ENCODE data around the gene CATSPER1.
A peak's percentile ranks its signal among the peaks of the same experiment; 100 is the strongest.

Gene CATSPER1

DNA sequence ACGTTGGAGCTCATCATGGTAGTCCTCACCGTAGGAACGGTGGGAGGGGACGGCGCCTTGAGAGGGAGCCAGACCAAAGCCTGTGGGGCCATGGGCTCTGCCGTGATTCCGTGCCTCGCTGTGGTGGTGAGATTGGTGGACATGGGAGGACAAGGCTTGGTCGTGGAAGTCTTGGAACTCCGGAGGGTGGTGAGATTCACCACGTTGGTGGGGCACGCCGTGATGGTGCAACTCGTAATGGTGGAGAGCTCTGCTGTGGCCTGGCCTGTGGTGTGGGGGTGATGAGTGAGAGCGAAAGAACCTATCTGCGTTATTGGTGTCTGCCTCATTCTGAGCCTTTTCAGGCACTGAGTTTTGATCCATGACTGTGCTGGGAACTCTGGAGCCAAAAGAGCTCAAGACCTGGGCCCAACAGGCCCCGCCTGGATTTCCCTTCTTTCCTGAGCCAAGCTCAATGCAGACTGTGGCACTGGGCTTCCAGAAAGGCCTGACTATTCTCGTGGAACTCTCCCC is at the start of gene CATSPER1:
Gene CATSPER1, minus strand, starts transcription at position 463 of the 513 bp plus-strand sequence. Its CDS starts 100 bp downstream, at position 363.
- no peak for DNase-seq (ENCODE audit: low spot score)

DNA sequence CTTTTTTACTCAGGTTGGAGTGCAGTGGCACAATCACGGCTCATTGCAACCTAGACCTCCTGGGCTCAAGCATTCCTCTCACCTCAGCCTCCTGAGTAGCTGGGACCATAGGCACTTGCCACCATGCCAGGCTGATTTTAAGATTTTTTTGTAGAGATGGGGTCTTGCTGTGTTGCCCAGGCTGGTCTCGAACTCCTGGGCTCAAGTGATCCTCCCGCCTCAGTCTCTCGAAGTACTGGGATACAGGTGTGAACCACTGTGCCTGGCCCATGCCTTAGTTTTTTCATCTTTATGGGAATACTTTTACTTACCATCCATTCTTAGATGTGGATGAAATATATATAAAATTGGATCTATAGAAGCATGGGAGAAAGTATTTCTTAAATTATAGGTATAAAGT is 49.0 kb upstream of the CATSPER1 start:
- no peak for DNase-seq (ENCODE audit: low spot score)

DNA sequence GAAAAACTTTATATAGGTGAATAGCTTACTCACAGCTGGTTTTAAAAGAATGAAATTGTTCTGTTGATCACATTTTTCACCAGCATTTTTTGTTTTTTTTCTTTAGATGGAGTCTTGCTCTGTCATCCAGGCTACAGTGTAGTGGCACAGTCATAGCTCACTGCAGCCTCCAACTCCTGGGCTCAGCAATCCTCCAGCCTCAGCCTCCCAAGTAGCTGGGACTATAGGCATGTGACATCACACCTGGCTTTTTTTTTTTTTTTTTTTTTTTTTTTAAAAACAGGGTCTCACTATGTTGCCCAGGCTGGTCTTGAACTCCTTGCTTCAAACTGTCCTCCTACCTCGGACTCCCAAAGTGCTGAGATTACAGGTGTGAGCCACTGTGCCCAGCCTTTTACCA is 47.4 kb upstream of the CATSPER1 start:
- DNase-seq (ENCODE audit: low spot score) = no peak

DNA sequence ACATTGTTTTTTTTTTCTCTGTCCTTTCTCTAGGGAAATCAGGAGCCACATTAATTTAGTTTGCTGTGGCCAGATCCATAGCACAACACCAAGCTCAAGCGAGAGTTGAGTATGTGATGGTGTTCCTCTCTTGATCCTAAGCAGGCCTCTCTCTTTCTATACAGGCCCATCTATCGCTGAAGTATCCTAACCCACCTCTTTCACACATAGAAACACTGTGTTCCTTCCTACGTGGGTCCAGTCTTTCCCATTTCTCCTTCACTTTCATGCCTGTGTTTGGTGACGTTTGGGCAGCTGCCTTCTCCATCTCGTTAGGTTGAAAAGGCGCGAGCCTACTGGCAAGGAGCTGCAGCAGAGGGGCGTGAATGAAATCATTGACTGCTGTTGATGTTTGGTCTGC is 46.2 kb upstream of the CATSPER1 start:
- no peak for DNase-seq (ENCODE audit: low spot score)

- no peak for DNase-seq (ENCODE audit: low spot score)
These were observed 45.8 kb upstream of the CATSPER1 start for GRCh38 chr11:66072081-66072480.

DNA sequence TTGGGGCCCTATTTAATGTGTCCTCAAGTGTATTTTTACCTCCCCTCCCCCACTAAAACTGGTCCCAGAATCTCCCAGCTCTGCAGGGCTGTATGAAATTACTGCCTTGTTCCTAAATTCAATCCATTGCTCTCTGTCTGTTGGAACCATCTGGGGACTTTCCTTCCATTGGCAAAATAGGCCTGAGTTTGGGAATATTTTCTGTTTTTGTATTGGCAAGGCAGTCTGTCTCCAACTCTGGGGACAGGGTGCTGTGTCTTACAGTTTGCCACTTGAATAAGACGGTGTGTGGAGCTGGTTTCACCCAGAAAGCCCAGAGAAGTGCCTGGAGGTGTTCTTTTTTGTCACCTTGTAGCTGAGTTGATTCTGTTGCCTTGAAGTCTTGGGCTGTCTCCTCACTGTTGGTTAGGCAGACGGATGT is 45.1 kb upstream of the CATSPER1 start:
- peak; percentile 24 for DNase-seq (ENCODE audit: low spot score)

- DNase-seq (ENCODE audit: low spot score) = no peak
These were observed 44.5 kb upstream of the CATSPER1 start for GRCh38 chr11:66070604-66071380.

GRCh38 chr11:66069715-66070603 is 43.7 kb upstream of the CATSPER1 start, which contains the start of gene PACS1:
TSS of gene PACS1 (plus strand) at chr11:66070272. CDS start at chr11:66070487, 215 bp downstream.
- peak; percentile 81 for DNase-seq (ENCODE audit: low spot score)

- DNase-seq (ENCODE audit: low spot score) = no peak
These were observed 42.8 kb upstream of the CATSPER1 start for GRCh38 chr11:66068923-66069714.

GRCh38 chr11:66068154-66068821 is 42.0 kb upstream of the CATSPER1 start:
- peak; percentile 78 for DNase-seq (ENCODE audit: low spot score)

DNA sequence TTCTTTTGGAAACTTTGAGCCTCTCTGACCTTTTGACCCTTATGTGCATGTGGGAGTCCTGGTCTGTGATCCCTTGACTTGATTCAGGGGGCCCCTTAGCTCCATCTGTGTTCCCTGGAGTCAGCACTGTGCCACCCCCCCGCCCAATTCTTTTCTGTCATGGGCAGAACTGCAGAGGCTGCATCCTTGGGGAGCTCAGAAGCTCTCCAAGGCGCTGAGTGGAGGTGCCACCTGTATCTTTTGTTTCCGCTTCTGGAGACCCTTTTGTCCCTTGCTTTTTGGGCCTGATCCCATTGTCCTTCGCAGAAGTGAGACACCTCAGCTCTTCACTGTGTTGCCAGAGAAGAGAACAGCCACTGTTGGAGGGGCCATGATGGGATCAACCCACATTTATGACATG is 41.4 kb upstream of the CATSPER1 start:
- no peak for DNase-seq (ENCODE audit: low spot score)

DNA sequence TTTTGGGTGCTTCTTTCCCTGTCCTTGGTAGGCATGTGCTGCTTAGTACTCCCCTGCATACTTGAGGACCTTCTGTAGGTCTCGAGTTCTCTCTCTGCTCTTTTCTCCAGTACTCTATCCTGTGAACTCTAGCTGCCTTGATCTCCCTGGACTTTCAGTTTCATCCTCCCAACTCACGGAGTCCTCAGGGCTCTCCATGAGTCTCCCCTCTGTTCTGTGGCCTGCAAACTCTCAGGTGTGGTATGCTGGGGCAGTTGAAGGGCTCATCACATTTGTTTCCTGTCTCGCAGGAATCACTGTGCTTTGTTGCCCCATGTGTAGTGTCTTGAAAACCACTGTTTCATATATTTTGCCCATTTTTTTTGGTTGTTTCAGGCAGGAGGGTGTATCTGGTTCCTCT is 40.5 kb upstream of the CATSPER1 start:
- no peak for DNase-seq (ENCODE audit: low spot score)

- no peak for DNase-seq (ENCODE audit: low spot score)
These were observed 38.3 kb upstream of the CATSPER1 start for GRCh38 chr11:66064571-66064970.

DNA sequence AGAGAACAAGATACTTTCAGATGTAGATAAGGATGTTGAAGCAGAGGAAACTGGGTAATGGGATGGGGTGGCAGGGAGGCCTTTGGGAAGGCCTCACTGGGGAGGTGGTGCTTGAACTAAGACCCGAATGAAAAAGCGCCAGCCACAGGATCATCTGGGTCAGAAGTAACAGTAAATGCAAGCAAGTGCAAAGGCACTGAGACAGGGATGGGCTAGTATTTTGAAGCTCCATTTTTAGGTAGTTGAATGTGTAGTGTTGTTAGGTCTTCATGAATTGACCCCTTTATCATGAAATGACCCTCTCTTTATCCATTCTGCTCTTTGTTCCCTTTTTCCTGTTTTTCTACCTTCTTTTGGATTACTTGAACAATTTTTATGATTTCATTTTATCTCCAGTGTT is 37.6 kb upstream of the CATSPER1 start:
- no peak for DNase-seq (ENCODE audit: low spot score)

DNA sequence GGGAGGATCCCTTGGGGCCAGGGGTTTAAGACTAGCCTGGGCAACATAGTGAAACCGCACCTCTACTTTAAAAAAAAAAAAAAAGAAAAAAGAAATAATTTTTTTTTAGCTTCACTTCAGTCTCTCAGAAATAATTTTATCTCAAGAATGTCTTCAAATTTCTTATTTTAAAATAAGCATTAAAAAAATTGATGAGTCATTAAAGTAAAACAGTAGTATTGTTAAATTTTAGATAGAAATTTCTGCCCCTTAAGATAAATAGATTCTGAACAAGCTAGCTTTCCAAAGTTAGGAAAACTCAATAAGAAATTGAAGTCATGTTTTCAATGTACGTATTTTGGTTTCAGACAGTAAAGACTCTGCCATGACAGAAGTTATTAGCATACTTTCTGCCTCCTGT is 36.1 kb upstream of the CATSPER1 start:
- DNase-seq (ENCODE audit: low spot score) = no peak

DNA sequence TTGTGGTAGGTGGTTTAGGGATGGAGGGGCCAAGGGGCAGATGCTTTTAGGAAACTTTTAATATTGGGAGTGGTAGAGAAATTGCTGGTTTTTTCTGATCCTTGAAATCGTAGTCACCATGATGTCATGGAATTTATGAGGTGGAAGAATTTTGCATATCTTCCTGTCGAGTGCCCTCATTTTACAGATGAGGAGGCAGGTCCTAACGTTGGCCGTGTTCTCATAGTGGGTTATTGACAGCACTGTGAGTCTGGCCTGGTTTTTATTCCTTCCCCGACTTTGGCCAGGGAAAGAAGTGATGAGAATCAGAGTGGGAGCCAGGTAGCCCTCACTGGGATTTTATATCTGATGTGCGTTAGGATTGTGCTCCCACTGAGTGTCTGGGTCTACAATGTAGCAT is 35.0 kb upstream of the CATSPER1 start:
- DNase-seq (ENCODE audit: low spot score) = no peak

GRCh38 chr11:66059966-66060680 is 33.8 kb upstream of the CATSPER1 start:
- DNase-seq (ENCODE audit: low spot score) = no peak

GRCh38 chr11:66056501-66056900 is 30.2 kb upstream of the CATSPER1 start:
- no peak for DNase-seq (ENCODE audit: low spot score)

DNA sequence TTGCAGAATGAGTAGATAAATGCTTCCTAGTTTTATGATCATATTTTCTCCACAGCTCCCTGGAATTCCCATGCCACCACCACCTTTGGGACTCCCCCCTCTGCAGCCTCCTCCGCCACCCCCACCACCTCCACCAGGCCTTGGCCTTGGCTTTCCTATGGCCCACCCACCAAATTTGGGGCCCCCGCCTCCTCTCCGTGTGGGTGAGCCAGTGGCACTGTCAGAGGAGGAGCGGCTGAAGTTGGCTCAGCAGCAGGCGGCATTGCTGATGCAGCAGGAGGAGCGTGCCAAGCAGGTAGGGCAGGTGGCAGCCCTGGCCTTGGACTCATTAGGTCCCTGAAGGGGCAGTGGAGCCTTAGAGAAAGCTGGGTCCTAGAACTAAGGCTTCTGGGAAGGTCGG is 28.7 kb upstream of the CATSPER1 start:
- DNase-seq (ENCODE audit: low spot score) = no peak

GRCh38 chr11:66052664-66052982 is 26.3 kb upstream of the CATSPER1 start:
- DNase-seq (ENCODE audit: low spot score) = no peak
